NCI-H2081 treated with DMSO at 0.1 percent for 48 hours (cell line): Measurements from ENCODE around the gene NRXN3.
"Not testable (repeated sequence)": the region's sequence is repeated elsewhere in the genome, so short reads cannot be mapped to it uniquely, and the experiment has no call there.

Source experiments
- DNase-seq: peaks from one replicate; lab custom pipeline; 2025; lab: John Stamatoyannopoulos, UW

The NRXN3 gene

GRCh38 chr14:79077096-79077495 lies 906.9 kb downstream of the NRXN3 start:
- no peak for DNase-seq

DNA sequence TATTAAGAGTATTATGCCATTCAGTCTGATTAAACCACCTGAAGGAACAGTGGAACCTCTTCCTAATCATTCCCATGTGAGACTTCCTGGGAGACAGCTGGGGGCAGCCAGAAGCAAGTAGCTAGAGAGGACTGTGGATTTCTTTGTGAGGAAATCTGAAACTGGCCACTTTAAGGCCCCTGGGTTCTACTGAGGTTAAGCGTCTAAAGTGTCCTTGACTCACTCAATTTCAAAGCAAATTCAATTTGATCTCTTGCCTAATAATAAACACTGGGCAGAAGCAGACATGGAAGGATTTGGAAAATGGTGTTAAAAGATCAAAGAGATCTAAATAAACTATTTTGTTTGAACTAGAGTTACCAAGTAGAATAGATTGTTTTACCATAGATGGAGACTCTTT lies 909.9 kb downstream of the NRXN3 start:
- no peak for DNase-seq

- no peak for DNase-seq
Observed at GRCh38 chr14:79082883-79083282, 912.7 kb downstream of the NRXN3 start.

DNA sequence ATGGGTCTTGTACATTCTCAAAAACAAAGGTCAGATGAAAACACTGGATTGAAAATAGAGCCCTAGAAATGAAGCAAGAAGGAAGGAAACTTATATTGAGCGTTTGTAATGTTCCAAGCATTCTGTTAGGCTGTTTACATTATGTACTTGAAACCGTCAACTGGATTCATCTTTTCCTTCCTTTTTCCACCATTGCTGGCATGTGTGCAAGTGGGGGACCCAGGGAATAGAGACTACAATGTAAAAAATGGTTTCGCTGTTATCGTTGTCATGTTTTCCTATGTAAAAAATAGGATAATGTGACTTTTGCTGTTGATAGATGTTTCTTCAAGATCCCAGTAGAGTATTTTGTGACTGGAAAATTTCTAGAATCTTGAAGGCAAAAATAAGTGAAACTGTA lies 913.2 kb downstream of the NRXN3 start:
- no peak for DNase-seq

GRCh38 chr14:79084861-79085260 lies 914.7 kb downstream of the NRXN3 start:
- DNase-seq: no peak

DNA sequence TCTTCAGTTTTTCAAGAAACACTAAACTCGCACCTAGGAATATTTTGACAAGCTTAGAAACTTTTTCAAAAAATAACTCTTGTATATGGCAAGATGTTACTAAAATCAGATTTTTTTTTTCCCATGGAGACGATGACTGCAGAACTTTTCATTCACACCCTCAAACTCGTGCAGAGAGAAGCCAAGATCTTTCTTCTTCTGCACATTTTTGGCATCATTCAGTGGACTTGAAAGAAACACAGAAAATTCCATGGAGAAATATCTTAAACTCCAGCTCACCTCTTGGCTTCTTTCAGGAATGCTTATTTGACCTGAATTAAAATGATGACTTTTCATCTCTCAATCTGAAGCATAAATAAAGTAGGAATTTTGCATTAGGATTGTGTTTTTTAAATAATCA lies 919.4 kb downstream of the NRXN3 start:
- DNase-seq: no peak

DNA sequence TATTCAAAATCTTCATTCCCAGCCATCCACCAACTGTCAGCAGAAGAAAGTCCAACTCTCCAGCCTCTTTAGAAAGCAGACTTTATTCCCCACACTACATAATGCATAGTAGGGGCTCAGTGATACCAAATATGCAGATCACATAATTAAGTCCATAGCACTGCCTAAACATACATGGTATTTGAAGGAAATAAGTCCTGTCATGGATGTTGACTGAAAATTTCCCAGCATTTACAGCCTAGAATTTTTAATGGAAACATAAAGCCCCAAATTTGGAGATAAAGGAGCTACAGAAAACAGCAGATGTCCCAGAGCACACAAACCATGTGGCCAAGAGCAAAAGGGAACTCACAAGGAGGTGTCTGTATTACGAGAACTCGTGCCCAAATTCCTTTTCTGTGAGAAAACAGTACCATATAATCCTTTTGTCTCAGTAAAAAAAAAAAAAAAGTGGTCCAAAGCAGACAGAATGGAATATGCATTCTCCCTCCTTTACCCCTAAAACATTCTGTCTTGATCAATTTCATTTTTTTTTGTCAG lies 920.5 kb downstream of the NRXN3 start:
- DNase-seq: no peak

DNA sequence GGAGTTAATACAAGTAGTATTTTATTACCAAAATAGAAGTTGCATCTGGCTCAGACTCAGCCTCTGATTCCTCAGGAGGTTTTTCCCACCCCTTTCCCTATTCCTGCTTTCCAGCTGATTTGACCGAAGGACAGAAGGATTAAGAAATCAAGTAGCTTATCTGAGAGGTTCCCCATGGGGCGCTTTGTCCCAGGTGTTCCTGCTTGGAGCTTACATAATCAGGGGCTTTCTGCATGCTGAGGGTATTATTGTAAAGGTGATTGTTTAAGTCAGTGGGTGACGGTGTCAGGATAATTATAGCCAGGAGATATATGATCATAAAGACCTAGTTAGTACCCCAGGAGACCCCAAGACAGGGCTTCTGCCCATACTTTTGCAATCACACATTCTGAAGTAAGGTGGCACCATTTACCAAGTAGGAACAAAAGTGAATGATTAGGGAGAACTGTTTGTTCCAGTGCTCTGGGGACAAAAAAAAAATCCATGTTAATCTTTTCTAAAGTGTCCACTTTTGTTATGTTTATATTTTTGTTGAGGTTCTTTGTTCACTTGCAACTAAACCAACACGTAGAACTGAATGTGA lies 921.3 kb downstream of the NRXN3 start:
- no peak for DNase-seq

- no peak for DNase-seq
Observed at GRCh38 chr14:79093531-79093930, 923.4 kb downstream of the NRXN3 start.

GRCh38 chr14:79094951-79095350 lies 924.8 kb downstream of the NRXN3 start:
- no peak for DNase-seq

DNA sequence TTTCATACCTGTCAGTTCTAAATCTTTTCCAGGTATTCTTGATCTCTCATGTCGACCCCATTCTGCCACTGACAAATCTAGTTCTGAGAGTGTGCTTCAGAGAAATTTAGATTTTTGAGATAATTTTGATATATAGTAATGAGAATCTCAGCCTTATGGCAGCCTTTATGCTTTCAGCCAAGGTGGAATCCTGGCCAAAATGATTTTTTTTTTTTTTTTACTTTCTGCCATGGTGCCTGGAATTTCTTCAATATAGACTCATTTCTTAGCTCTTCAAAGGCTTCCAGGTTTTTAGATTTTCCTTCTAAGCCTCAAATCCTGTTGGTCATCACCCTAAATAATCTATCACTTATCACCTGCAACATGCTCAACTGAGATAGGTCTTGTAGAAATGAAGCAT lies 926.6 kb downstream of the NRXN3 start:
- DNase-seq: no peak

DNA sequence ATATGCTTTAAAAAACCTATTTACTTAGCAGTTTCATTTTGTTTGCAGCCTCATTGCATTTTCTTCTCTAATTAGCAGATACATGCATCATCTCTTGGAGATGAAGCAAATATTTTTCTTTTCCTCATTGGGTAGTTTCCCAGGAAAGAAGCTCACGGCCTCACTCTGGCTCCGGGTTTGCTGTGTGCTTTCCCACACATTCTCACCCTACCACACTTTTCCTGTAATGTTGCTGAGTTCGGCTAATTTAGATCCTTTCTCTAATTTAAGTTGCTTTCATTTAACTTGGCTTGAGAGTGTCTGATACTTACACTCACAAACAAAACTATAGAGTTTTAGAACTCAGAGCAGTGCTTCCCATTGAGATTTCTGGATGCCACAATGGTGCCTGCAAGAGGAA lies 928.2 kb downstream of the NRXN3 start:
- no peak for DNase-seq

GRCh38 chr14:79100578-79100977 lies 930.4 kb downstream of the NRXN3 start:
- DNase-seq: no peak

DNA sequence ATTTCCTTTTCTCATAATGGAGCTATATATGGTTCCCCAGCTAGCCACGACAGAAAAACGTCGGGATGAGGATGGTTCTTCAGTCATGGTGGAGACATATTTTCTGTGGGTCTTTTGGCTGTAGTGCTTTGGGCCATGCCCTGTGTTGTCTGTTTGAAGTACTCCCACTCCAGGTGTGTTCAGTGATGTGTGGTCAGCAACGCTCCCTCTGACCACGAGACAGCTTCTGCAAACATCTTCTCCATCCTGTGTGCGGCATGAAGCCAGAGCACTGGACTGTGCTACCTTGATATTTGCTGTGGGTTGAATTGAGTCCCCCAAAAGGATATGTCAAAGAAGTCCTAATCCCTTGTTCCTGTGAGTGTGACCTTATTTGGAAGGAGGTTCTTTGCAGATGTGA lies 931.2 kb downstream of the NRXN3 start:
- DNase-seq: no peak

GRCh38 chr14:79103764-79104163 lies 933.6 kb downstream of the NRXN3 start:
- no peak for DNase-seq

- DNase-seq: not testable (repeated sequence)
Observed at GRCh38 chr14:79110564-79110963, 940.4 kb downstream of the NRXN3 start.

DNA sequence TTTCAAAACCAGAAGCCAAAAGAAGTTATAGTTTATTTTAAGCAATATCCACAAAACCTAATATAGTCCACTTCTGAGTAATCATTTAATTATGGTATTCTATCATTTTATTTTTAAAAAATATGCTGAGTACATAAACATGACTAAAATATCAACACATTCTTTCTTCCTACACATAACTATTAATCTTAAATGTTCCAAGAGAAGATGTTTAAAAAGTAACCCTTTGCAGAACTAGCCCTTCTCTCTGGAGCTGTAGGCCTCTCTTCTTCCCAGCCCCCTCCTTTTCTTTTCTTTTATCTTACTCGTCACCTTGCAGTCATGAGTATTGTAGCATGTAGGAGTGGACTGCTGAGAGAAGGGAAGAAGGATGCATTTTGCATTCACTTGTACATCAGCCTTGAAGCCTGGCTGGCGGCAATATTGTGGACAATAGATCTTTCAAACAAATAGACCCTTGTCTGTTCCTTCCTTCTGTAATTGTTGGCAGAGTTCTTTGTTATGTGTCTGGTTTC lies 941.9 kb downstream of the NRXN3 start:
- no peak for DNase-seq

- DNase-seq: no peak
Observed at GRCh38 chr14:79117561-79117960, 947.4 kb downstream of the NRXN3 start.

DNA sequence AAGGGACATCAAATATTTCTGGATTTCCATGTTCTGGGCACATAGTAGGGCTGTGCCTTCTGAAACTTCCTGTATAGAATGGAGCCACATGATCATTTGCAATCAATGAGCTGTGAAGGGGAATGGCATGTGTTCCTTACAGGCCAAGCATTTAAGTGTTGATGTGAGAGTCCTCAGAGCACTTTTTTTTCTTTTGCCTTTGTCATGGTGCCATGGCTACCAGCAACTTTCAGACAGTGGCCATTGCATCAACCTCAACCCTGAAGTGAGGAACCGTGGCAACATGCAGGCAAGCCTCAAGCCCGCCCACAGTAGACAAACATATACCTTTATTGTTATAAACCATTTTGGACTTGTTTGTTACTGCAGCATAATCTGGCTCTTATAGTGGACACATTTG lies 948.1 kb downstream of the NRXN3 start:
- no peak for DNase-seq

GRCh38 chr14:79134361-79134760 lies 964.2 kb downstream of the NRXN3 start:
- no peak for DNase-seq

DNA sequence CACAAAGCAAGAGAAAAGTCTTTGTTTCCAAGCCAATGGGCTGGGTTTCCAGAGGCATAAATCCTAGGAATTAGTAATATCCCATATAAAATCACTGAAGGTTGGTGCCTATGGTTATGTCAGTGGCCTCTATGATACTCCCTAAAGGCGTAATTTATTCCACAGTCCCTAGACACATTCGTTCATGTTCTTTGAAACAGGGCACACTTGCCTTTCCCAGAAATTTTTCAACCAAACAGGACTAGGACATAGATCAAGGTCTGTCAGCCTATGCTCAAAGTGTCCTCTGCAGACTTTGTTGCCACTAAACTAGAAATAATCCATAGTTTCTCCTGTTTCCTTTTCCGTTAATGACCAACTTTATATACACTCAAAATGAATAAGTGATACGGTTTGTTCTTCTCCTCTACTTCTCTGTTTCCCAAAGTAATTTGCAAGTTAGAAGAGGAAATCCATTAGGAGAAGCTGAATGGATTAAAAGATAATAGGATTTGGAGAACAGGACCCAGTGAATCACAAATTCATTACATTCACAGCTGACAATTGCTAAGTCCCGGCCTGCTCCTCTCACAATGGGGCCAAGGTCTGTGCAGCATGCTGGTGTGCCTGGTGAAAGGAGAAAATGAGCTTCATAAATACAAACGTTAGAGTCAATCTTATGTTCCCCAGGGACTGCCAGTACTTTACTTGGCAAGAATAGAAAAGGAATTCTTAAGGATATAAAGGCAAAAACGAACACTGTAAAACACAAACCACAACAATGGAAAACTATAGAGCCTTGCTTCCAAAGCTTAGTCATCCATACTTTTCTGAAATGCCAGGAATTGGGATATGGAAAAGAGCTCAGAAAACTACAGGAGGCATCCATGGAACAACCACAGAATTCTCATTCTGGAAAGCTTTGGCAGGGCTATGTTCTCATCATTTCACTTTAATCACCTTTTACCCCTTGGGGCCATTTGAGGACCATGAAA lies 966.2 kb downstream of the NRXN3 start:
- DNase-seq: no peak

DNA sequence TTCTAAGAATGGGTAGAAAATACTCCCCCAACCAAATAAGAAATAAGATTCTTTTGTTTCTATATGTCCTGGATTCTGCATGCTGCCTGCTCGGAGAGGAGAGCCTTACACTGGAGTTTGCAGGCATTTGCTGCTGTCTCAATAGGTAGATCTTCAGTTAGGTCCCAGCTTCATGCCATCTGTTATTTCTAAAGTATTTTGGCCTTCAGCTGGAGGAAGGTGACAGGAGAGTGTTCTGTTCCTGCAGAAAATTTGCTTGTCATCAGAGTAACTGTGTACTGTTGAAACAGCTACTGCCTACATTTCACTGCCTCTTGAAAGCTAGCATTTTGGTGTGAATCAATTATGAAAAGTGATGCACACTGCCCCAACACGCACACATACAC lies 966.9 kb downstream of the NRXN3 start:
- DNase-seq: no peak

DNA sequence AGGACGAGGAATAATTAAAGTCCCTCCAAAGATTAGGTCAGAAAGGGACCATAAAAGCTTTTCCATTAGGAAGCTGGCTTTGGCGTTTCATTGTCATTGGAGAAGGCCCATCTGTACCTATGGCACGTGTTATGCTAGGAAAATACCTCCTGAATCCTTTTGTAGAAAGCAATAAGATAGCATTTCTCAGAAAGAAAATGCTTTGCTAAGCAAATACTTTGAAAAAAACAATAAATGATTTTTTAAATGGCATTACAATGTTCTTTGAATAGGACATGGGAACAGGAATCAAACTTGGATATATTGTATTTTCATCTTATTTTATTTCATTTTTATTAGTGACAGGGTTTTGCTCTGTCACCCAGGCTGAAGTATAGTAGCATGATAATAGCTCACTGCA lies 967.7 kb downstream of the NRXN3 start:
- DNase-seq: no peak
